HG02588 (cell line): ENCODE measurements around the gene GPN1.
"Not testable (repeated sequence)": the region's sequence is repeated elsewhere in the genome, so short reads cannot be mapped to it uniquely, and the experiment has no call there.

Source experiments
- ATAC-seq: cut with Tn5 transposase; IDR thresholded peaks from one replicate; pipeline ENCODE4 v1.9.1; 2021; ENCODE audit warnings: mild to moderate bottlenecking, moderate library complexity; ENCODE audit not compliant: unreplicated experiment

The GPN1 gene

GRCh38 chr2:27667446-27667845 is 38.6 kb downstream of the GPN1 start:
- no peak for ATAC-seq

DNA sequence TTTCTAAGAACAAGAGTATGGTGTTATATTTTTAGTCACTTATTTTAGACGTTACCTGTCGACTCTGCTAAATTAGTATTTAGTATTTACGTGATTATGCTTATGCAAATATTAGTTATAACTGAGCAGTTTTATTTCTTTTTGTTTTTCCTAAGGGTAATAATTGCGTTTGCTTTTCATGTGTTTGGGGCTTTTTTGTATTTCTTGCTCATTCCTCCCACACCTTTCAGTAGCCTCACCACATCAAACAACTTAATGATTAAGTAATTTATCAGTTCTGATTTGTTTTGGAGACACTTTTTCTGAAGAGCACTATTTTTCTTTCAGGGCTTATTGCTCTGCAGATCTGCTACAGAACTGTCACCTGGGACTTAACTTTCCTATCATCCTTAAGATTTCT is 42.4 kb downstream of the GPN1 start:
- ATAC-seq = no peak

- no peak for ATAC-seq
These were observed 44.1 kb downstream of the GPN1 start for GRCh38 chr2:27672723-27673486.

DNA sequence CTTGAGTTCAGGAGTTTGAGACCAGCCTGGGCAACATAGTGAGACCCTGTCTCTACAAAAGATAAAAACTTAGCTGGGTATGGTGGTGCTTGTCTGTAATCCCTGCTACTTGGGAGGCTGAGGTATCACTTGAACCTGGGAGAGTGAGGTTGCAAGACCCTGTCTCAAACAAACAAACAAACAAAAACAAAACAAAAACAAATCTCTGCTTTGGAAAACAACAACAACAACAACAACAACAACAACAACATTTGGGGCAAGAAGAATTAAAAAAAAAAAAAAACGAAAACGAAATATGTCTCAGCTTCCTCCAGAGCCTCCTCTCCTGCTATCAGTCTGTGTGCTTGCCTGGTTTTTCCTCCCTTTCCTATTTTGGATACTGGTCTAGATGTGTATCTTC is 51.7 kb downstream of the GPN1 start:
- ATAC-seq = no peak

- no peak for ATAC-seq
These were observed 53.0 kb downstream of the GPN1 start for GRCh38 chr2:27681841-27682240.

DNA sequence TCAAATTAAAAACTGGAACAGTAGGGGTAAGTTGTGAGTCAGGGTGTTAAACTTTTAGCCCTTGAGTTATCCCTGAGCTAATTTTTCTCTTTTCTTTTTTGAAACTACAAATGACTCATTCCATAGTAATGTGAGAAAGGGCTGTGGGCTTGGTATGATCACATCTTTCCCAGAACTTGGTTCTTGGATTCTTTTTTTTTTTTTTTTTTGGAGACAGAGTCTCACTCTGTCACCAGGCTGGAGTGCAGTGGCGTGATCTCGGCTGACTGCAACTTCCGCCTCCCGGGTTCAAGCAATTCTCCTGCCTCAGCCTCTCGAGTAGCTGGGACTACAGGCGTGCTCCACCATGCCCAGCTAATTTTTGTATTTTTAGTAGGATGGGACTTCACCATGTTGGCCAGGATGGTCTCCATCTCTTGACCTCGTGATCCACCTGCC is 53.5 kb downstream of the GPN1 start:
- not testable (repeated sequence) for ATAC-seq

DNA sequence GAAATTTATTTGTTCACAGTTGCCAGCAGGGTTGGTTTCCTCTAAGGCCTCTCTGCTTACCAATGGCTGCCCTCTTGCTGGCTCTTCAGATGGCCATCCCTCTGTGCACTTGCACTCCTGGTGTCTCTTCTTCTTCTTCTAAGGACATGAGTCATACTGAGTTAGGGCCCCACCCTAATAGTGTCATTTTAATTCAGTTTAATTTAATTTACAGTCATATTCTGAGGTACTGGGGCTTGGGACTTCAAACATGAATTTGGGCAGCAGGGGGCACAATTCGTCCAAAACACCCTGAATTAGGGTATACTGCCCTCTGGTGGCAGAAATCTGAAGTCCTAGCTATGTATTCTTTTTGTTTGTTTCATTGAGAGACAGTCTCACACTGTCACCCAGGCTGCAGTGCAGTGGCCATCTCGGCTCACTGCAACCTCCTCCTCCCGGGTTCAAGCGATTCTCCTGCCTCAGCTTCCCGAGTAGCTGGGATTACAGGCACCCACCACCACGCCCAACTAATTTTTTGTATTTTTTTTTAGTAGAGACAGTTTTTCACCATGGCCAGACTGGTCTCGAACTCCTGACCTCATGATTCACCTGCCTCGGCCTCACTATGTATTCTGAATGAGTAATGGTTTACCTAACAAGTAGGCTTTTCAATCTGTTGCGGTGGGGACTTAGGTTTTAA is 54.7 kb downstream of the GPN1 start:
- ATAC-seq = peak; percentile 55

GRCh38 chr2:27685006-27685405 is 56.2 kb downstream of the GPN1 start:
- ATAC-seq = not testable (repeated sequence)

- ATAC-seq = no peak
These were observed 56.7 kb downstream of the GPN1 start for GRCh38 chr2:27685577-27685976.

DNA sequence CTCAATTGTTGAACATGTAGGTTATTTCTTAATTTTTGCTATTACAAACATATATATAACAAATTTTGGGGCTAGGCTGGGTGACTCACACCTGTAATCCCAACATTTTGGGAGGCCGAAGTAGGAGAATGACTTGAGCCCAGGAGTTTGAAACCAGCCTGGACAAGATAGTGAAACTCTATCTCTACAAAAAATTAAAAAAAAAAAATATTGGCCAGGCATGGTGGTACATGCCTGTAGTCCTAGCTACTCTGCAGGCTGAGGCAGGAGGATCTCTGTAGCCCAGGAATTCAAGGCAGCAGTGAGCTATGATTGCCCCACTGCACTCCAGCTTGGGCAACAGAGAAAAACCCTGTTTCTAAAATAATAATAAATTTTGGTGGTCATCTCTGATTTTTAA is 58.4 kb downstream of the GPN1 start:
- no peak for ATAC-seq

DNA sequence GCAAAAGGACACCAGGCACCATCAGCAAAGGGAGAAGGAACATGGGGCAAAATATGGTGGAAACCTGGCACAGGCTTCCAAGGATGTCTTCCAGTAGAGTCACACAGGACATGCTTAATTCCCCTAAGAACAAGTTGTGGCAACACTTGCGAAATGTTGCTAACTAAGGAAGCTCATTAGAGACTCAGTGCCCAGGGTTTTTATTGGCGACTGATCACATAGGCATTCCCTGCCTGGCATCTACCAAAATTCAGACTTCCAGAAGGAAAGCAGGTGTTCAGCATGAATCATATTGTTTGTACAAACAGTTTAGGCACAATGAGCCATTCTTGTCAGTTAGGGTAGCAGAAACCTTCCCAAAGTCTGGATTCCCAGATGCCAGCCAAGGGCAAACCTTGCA is 60.6 kb downstream of the GPN1 start:
- no peak for ATAC-seq

DNA sequence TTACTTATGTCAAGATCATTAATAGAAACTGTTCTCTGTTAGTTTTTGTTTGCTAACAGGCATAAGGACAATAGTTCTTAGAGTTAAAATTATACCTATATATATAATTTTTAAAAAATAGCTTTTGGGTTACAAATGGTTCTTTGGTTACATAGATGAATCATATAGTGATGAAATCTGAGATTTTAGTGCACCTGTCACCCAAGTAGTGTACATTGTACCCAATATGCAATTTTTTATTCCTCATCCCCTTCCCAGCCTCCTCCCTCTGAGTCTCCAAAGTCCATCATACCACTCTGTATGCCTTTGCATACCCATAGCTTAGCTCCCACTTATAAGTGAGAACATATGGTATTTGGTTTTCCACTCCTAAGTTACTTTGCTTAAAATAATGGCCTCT is 61.2 kb downstream of the GPN1 start:
- ATAC-seq = no peak

GRCh38 chr2:27697660-27698059 is 68.8 kb downstream of the GPN1 start:
- no peak for ATAC-seq
